Activated CD8-positive, alpha-beta memory T cell treated with anti-CD3 and anti-CD28 coated beads, Interleukin-2, amount 50 U/mL, for 48 hours (primary cell): ENCODE measurements around the gene SPOCK2.
A peak's percentile ranks its signal among the peaks of the same experiment; 100 is the strongest.
"Not testable (repeated sequence)": the region's sequence is repeated elsewhere in the genome, so short reads cannot be mapped to it uniquely, and the experiment has no call there.

Experiments
- DNase-seq: peaks from one replicate; pipeline ENCODE4 v3.0.0-alpha.2; 2020

SPOCK2 gene

GRCh38 chr10:72050873-72051272 lies 37.5 kb downstream of the SPOCK2 start:
- no peak for DNase-seq

- DNase-seq, result no peak
Measured at GRCh38 chr10:72049969-72050781, 38.2 kb downstream of the SPOCK2 start.

DNA sequence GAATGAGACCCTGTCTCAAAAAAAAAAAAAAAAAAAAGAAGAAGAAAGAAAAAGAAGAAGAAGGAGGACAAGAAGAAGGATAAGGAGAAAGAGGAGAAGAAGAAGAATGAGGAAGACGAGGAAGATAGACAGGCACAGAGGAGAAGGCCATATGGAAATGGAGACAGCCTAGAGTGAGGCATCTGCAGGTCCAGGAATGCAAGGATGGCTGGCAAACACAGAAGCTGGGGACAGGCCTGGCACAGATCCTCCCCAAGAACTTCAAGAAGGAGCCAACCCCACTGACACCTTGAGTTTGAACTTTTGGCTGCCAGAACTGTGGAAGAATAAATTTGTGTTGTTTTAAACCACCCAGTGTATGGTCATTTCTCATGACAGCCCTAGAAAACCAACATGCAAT lies 38.9 kb downstream of the SPOCK2 start:
- no peak for DNase-seq

DNA sequence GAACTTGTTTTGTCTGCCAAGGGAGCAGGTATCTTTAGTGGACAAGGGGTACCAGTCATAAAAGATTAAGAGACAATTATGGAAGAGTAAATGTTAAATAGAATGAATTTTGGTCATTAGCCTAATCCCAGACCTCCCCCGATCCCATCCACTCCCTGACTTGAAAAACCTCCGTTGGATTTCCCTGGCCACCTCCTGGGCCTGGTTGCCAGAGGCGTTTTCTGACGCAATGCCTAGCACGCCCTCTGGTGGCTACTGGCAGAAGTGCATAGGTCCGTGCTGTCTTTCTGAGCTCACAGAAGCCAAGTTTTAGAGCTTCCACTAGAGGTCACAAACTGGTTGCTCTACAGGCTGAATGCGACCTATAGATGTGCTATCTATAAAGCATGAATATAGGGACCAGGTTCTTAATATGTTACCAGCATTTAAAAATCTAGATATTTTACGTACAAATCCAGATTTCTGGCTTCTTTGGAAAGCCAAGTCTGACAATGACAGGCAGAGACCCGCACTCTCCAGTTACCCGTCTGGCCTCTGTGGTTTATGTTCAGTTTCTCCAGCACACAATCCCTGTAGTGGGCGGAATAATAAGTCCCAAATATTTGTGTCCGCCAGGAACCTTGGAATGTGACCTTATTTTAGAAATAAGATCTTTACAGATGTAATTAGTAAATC lies 39.8 kb downstream of the SPOCK2 start:
- DNase-seq, result peak; percentile 97

DNA sequence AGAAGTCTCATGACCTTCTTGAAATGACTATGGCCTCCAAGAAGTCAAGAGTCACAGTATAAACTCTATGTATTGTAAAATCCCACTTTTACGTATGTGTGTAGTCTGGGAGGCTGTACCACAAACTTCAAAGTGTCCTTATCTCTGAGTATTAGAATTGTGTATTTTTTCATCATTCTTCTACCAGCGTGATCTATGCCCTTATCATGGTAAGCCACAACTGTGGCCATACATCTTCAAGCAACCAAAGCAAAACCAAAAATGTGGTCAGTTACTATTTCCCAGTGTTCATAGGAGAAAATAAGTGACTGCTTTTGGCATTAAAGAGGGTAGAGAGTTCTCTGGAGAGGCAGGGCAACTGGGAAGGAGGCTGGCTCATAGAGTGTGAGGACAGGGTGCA lies 42.8 kb downstream of the SPOCK2 start:
- no peak for DNase-seq

GRCh38 chr10:72044417-72045041 lies 43.8 kb downstream of the SPOCK2 start:
- DNase-seq, result no peak

- no peak for DNase-seq
Measured at GRCh38 chr10:72043016-72043834, 45.1 kb downstream of the SPOCK2 start.

DNA sequence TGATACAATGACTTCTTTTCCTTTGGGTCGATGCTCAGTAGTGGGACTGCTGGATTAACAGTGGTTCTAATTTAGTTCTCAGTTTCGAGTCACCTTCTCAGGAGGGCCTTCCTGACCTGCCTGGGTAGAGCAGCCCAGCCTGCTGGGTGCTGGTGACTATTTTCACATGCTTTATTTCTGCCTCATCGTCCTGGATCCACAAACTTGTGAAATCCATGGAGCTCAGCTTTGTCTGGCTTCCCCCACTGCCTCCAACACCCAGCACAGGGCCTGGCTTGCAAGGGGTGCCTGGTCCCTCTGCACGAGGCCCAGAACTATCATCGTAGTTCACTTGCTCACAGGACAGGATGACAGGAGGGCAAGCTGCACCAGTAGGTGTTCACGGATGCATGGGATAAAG lies 46.9 kb downstream of the SPOCK2 start:
- DNase-seq, result no peak

- no peak for DNase-seq
Measured at GRCh38 chr10:72039377-72039776, 49.0 kb downstream of the SPOCK2 start.

- DNase-seq, result no peak
Measured at GRCh38 chr10:72038458-72039001, 49.8 kb downstream of the SPOCK2 start.

GRCh38 chr10:72037811-72038210 lies 50.5 kb downstream of the SPOCK2 start:
- DNase-seq, result no peak

- DNase-seq, result no peak
Measured at GRCh38 chr10:72037266-72037665, 51.1 kb downstream of the SPOCK2 start.

GRCh38 chr10:72035252-72035887 lies 53.0 kb downstream of the SPOCK2 start:
- no peak for DNase-seq

- DNase-seq, result no peak
Measured at GRCh38 chr10:72034761-72035160, 53.6 kb downstream of the SPOCK2 start.

DNA sequence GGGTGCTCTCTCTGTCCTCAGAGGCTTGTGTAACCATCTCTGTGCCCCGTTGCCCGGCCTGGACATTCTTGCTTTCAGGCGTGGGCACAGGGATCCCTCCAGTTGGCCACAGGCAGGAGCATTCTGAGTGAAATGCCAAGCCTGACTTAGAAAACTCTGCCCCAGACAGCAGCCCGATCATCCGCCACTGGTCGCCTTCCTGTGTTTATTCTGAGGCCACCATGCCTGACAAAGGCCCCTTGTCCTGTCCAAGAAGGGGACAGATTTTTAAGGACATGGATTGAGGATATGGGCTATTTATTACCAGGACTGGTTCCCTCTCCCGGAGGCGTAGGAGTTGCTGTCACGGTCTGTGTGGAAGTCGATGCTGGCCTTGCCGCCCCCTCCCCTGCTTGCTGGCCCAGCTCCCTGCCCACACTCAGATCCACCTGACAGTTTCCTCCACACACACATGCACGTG lies 54.3 kb downstream of the SPOCK2 start:
- DNase-seq, result no peak

- DNase-seq, result not testable (repeated sequence)
Measured at GRCh38 chr10:72032409-72033162, 55.8 kb downstream of the SPOCK2 start.

DNA sequence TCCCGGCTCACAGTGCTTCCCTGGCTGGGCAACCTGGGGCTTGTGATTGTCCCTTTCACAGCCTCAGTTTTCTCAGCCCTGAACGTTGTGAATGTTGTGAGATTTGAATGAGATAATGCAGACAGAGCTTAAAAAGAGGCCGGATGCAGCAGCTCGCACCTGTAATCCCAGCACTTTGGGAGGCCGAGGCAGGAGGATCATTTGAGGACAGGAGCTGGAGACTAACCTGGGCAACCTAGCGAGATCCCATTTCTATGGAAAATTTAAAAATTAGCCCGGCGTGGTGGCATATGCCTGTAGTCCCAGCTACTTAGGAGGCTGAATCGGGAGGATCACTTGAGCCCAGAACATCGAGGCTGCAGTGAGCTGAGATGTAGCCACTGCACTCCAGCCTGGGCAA lies 56.6 kb downstream of the SPOCK2 start:
- DNase-seq, result no peak

- no peak for DNase-seq
Measured at GRCh38 chr10:72030762-72031543, 57.4 kb downstream of the SPOCK2 start.

DNA sequence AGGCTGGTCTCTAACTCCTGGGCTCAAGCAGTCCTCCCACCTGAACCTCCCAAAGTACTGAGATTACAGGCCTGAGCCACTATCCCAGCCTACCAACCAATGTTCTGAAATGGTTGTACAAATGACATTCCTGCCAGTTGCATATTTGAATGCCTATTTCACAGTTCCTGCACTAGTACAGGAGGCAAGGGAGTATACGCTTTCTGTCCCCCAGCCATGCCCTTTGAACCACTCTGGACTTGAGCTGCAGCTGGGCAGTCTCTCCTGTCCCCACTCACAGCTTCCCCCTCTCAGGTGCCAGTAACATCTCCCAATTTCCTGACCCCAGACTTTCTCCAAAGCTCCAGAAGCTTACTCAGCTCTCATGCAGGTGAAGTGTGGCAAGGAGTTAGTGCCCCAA lies 58.9 kb downstream of the SPOCK2 start:
- DNase-seq, result no peak

DNA sequence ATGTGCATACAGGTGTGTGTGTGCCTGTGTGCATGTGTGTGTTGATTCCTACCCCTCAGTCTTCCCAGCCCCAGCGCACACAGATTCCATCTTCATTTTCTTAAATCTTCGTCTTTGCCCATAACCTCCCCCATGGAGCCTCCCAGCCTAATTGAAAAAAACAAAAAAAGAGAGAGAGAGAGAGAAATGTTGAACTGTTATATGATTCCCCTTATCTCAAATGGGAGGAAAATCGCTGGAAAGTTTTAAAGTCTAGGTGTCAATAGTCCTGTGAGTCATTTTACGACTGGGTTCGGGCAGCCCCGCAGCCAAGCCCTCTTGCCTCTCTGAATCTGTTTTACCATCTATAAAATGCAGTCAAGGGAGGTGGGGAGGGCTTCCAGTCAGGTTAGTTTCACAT lies 60.9 kb downstream of the SPOCK2 start:
- DNase-seq, result no peak
